PC-3 (cell line): ENCODE data around the gene VSIR. TPM values are rescaled to one million over a fixed set of nuclear protein-coding genes. Genes with fewer than 3 reads are reported as not detected.

Experiments
- ATAC-seq: fragments of 200-7000 bp; cut with Tn5 transposase; 2 replicates; pipeline ENCODE4 v1.9.1; 2020; ENCODE audit warnings: mild to moderate bottlenecking, moderate library complexity
- BruUV-seq: library from RNA; stranded (reverse); fragments of 400-500 nt; replicated peaks from 2 replicates; lab custom pipeline; 2021; lab: Mats Ljungman, UMichigan
- CTCF ChIA-PET: fragments of 300-600 bp; sonication (Branson Sonifier 250); formaldehyde crosslinking; loops from one replicate; lab custom pipeline; 2022; ENCODE audit warnings: antibody characterized with exemption; lab: Charles Lee
- POLR2A ChIA-PET: fragments of 300-600 bp; sonication (Branson Sonifier 250); formaldehyde crosslinking; loops from one replicate; lab custom pipeline; 2022; ENCODE audit warnings: antibody characterized with exemption; ENCODE audit not compliant: unreplicated experiment; lab: Charles Lee
- DNase-seq: peaks from one replicate; pipeline ENCODE4 v3.0.0-alpha.2; 2015
- H2AFZ ChIP-seq: fragments of 300-600 bp; sonication (generic); 2 replicates; pipeline ENCODE4 v1.6.0; 2016; ENCODE audit warnings: antibody characterized with exemption, low read length
- H3F3A ChIP-seq: fragments of 300-600 bp; sonication (generic); one replicate; pipeline ENCODE4 v1.6.0; 2017; ENCODE audit warnings: antibody characterized with exemption, low read length, control low read depth, mild to moderate bottlenecking; ENCODE audit not compliant: unreplicated experiment
- H3K27ac ChIP-seq: fragments of 300-600 bp; sonication (generic); 2 replicates; pipeline ENCODE4 v1.5.1; 2016; ENCODE audit warnings: mild to moderate bottlenecking, low read length
- H3K27me3 ChIP-seq: fragments of 300-600 bp; sonication (generic); 2 replicates; pipeline ENCODE4 v1.6.1; 2016; ENCODE audit warnings: low read length, mixed read lengths
- H3K36me3 ChIP-seq: fragments of 300-600 bp; sonication (generic); 2 replicates; pipeline ENCODE4 v1.6.1; 2016; ENCODE audit warnings: low read depth, mixed run types, low read length, mixed read lengths
- H3K4me1 ChIP-seq: fragments of 300-600 bp; sonication (generic); 2 replicates; pipeline ENCODE4 v1.5.1; 2016; ENCODE audit warnings: low read length; ENCODE audit not compliant: insufficient read depth
- H3K4me2 ChIP-seq: fragments of 300-600 bp; sonication (generic); 2 replicates; pipeline ENCODE4 v1.6.0; 2016; ENCODE audit warnings: low read length
- H3K4me3 ChIP-seq: fragments of 300-600 bp; sonication (generic); 2 replicates; pipeline ENCODE4 v1.5.1; 2016; ENCODE audit warnings: mild to moderate bottlenecking, low read length, mixed read lengths
- H3K79me2 ChIP-seq: fragments of 300-600 bp; sonication (generic); 2 replicates; pipeline ENCODE4 v1.6.1; 2017; ENCODE audit warnings: low read length, mixed read lengths
- H3K9ac ChIP-seq: fragments of 300-600 bp; sonication (generic); 2 replicates; pipeline ENCODE4 v1.6.0; 2016; ENCODE audit warnings: mild to moderate bottlenecking, low read length
- H3K9me2 ChIP-seq: fragments of 300-600 bp; sonication (generic); replicated peaks from 2 replicates; pipeline ENCODE4 v1.6.1; 2016; ENCODE audit warnings: mixed run types, low read length, mixed read lengths
- H3K9me3 ChIP-seq: fragments of 300-600 bp; sonication (generic); 2 replicates; pipeline ENCODE4 v1.6.1; 2016; ENCODE audit warnings: low read length, mixed read lengths
- H4K20me1 ChIP-seq: fragments of 300-600 bp; sonication (generic); 2 replicates; pipeline ENCODE4 v1.6.1; 2016; ENCODE audit warnings: low read length, mixed read lengths
- CTCF ChIP-seq: fragments of 300-600 bp; sonication (generic); conservative IDR thresholded peaks from 2 replicates; pipeline ENCODE4 v1.5.1; 2017; ENCODE audit warnings: antibody characterized with exemption, low read depth, mild to moderate bottlenecking, low read length
- EZH2 ChIP-seq: fragments of 300-600 bp; sonication (generic); IDR thresholded peaks from one replicate; pipeline ENCODE4 v1.6.1; 2017; ENCODE audit warnings: antibody characterized with exemption, mild to moderate bottlenecking, low read length; ENCODE audit not compliant: unreplicated experiment
- EZH2phosphoT487 ChIP-seq: fragments of 300-600 bp; sonication (generic); IDR thresholded peaks from 2 replicates; pipeline ENCODE4 v1.6.1; 2018; ENCODE audit warnings: mild to moderate bottlenecking, antibody characterized with exemption, low read length, borderline replicate concordance
- intact Hi-C: fragments of 100-400 bp; cut with micrococcal nuclease; formaldehyde crosslinking; loops from 2 replicates; pipeline ENCODE4 v1.9.0; 2023
- total RNA-seq: library from RNA; depleted of rRNA; stranded (reverse); fragments of >200 nt; gene quantifications from 2 replicates; pipeline ENCODE4 v1.2.3, GENCODE V29; 2014

The VSIR gene
- total RNA-seq, 1 experiment from 2014 or later, result 14.1 TPM

- no TSS peak for BruUV-seq
- H3K27me3 ChIP-seq, result no peaks in the 10 kb centered on the region
- H3F3A ChIP-seq, result no peaks in the 10 kb centered on the region
- H3K79me2 ChIP-seq, result no peaks in the 10 kb centered on the region
- no peak for ATAC-seq
- H3K4me1 ChIP-seq, result no peaks in the 10 kb centered on the region
- H3K9ac ChIP-seq, result no peak overlapping the region
- H3K4me2 ChIP-seq, result no peak overlapping the region
- no peaks in the 10 kb centered on the region for H3K9me3 ChIP-seq
- H3K27ac ChIP-seq, result no peak overlapping the region
- POLR2A ChIA-PET, result no interaction called here
- H3K9me2 ChIP-seq, result no peaks in the 10 kb centered on the region
- intact Hi-C loops, result no loop called here
- TF ChIP-seq EZH2phosphoT487 (no peak), CTCF (no peak), EZH2 (no peak)
- H2AFZ ChIP-seq, result no peak overlapping the region
- CTCF ChIA-PET, result no interaction called here
- H3K36me3 ChIP-seq, result no peaks in the 10 kb centered on the region; the same call in 1 of the 2 replicates
- H4K20me1 ChIP-seq, result no peaks in the 10 kb centered on the region
- DNase-seq, result no peak
- no peak overlapping the region for H3K4me3 ChIP-seq
Observed at GRCh38 chr10:71712572-71713134, 60.7 kb downstream of the VSIR start.

- no peak overlapping the region for H3K4me2 ChIP-seq
- H3K9me3 ChIP-seq, result no peaks in the 10 kb centered on the region
- no peak overlapping the region for H2AFZ ChIP-seq
- no peaks in the 10 kb centered on the region for H3K79me2 ChIP-seq
- H3K4me3 ChIP-seq, result no peak overlapping the region
- H3K9ac ChIP-seq, result no peak overlapping the region
- no peak overlapping the region for H3K27ac ChIP-seq
- H3F3A ChIP-seq, result no peaks in the 10 kb centered on the region
- ATAC-seq (no peak), DNase-seq (no peak)
- H4K20me1 ChIP-seq, result no peaks in the 10 kb centered on the region
- CTCF ChIA-PET, result no interaction called here
- POLR2A ChIA-PET, result no interaction called here
- no peak for TF ChIP-seq EZH2
- no peak for TF ChIP-seq EZH2phosphoT487
- no peak for TF ChIP-seq CTCF
- intact Hi-C loops, result no loop called here
- BruUV-seq, result no TSS peak
- H3K27me3 ChIP-seq, result no peaks in the 10 kb centered on the region
- no peaks in the 10 kb centered on the region for H3K4me1 ChIP-seq
- no peaks in the 10 kb centered on the region for H3K9me2 ChIP-seq
- H3K36me3 ChIP-seq, result no peaks in the 10 kb centered on the region; the same call in 1 of the 2 replicates
Observed at GRCh38 chr10:71712170-71712569, 61.1 kb downstream of the VSIR start.

- TF ChIP-seq EZH2phosphoT487, result no peak
- no peak for TF ChIP-seq CTCF
- no peak for TF ChIP-seq EZH2
- ATAC-seq, result no peak
- H2AFZ ChIP-seq, result no peak overlapping the region
- DNase-seq, result no peak
- CTCF ChIA-PET, result interaction anchor here (0.5 kb wide), 2 partner anchors 87 to 399 kb away, joined by 3 to 4 read pairs; no protein-coding TSS in a partner anchor
- no peak overlapping the region for H3K4me3 ChIP-seq
- H3K27ac ChIP-seq, result no peak overlapping the region
- no peaks in the 10 kb centered on the region; the same call in 1 of the 2 replicates for H3K36me3 ChIP-seq
- no TSS peak for BruUV-seq
- H3K9me3 ChIP-seq, result no peaks in the 10 kb centered on the region
- intact Hi-C loops, result no loop called here
- no peak overlapping the region for H3K4me2 ChIP-seq
- POLR2A ChIA-PET, result no interaction called here
- no peaks in the 10 kb centered on the region for H3K9me2 ChIP-seq
- H3K9ac ChIP-seq, result no peak overlapping the region
- no peaks in the 10 kb centered on the region for H3K79me2 ChIP-seq
- no peaks in the 10 kb centered on the region for H3F3A ChIP-seq
- no peaks in the 10 kb centered on the region for H4K20me1 ChIP-seq
- no peaks in the 10 kb centered on the region for H3K27me3 ChIP-seq
- no peaks in the 10 kb centered on the region for H3K4me1 ChIP-seq
Observed at GRCh38 chr10:71711052-71711623, 62.2 kb downstream of the VSIR start.
